H1 (cell line): ENCODE data around the gene TCF7L2.

Experiments used
- CTCF ChIP-seq, 3 experiments: IDR thresholded peaks; 1 replicate in 2 of 3; 2 replicates in 1 of 3; pipeline versions ENCODE4 v1.5.1 to v1.6.1; 2011; ENCODE audit warnings: low read length in 3 of 3, mild to moderate bottlenecking in 3 of 3, inconsistent platforms in 2 of 3, low read depth in 1 of 3, moderate library complexity in 1 of 3; ENCODE audit not compliant: insufficient read depth in 1 of 3; ENCODE audit errors: control extremely low read depth in 1 of 3
- E2F6 ChIP-seq: IDR thresholded peaks from 2 replicates; pipeline ENCODE4 v1.6.1; 2012; ENCODE audit warnings: inconsistent platforms
- EP300 ChIP-seq, 2 experiments: IDR thresholded peaks; 1 replicate in 1 of 2; 2 replicates in 1 of 2; pipeline ENCODE4 v1.6.1; 2011 to 2012; ENCODE audit warnings: low read depth in 2 of 2, low read length in 2 of 2, mild to moderate bottlenecking in 2 of 2, borderline replicate concordance in 1 of 2, inconsistent platforms in 1 of 2, moderate library complexity in 1 of 2
- POLR2AphosphoS5 ChIP-seq: IDR thresholded peaks from 2 replicates; pipeline ENCODE4 v1.6.1; 2011; ENCODE audit warnings: low read depth, low read length
- RAD21 ChIP-seq, 2 experiments: IDR thresholded peaks in 1 of 2; conservative IDR thresholded peaks in 1 of 2; 2 replicates each; pipeline ENCODE4 v1.6.1; 2011; ENCODE audit warnings: low read depth in 2 of 2, low read length in 2 of 2, improper control_type of control experiment in 1 of 2, inconsistent platforms in 1 of 2, mild to moderate bottlenecking in 1 of 2, moderate library complexity in 1 of 2
- RXRA ChIP-seq: IDR thresholded peaks from 2 replicates; pipeline ENCODE4 v1.6.1; 2011; ENCODE audit warnings: low read depth, mild to moderate bottlenecking, low read length, moderate library complexity; ENCODE audit not compliant: insufficient read depth
- TCF12 ChIP-seq: IDR thresholded peaks from 2 replicates; pipeline ENCODE4 v1.6.1; 2011; ENCODE audit warnings: low read depth, mild to moderate bottlenecking, low read length

GRCh38 chr10:113017376-113017775 is 67.3 kb downstream of the TCF7L2 start:
- TF ChIP-seq EP300 (IDR thresholded peaks at IDR 0.05; ENCODE audit: borderline replicate concordance in 1 of 2, low read depth in 2 of 2, low read length in 2 of 2): no peak
- TF ChIP-seq RXRA: no peak
- TF ChIP-seq CTCF (IDR thresholded peaks at IDR 0.05; ENCODE audit: control extremely low read depth in 1 of 3, insufficient read depth in 1 of 3, low read depth in 1 of 3, low read length in 3 of 3): no peak
- no peak for TF ChIP-seq POLR2AphosphoS5
- no peak for TF ChIP-seq E2F6
- no peak for TF ChIP-seq RAD21 (IDR thresholded peaks at IDR 0.05 in 1 of 2, conservative IDR thresholded peaks at IDR 0.05 in 1 of 2; ENCODE audit: low read depth in 2 of 2, low read length in 2 of 2)
- TF ChIP-seq TCF12: no peak
